Measurements from ENCODE around the gene RWDD4.

RWDD4 gene

DNA sequence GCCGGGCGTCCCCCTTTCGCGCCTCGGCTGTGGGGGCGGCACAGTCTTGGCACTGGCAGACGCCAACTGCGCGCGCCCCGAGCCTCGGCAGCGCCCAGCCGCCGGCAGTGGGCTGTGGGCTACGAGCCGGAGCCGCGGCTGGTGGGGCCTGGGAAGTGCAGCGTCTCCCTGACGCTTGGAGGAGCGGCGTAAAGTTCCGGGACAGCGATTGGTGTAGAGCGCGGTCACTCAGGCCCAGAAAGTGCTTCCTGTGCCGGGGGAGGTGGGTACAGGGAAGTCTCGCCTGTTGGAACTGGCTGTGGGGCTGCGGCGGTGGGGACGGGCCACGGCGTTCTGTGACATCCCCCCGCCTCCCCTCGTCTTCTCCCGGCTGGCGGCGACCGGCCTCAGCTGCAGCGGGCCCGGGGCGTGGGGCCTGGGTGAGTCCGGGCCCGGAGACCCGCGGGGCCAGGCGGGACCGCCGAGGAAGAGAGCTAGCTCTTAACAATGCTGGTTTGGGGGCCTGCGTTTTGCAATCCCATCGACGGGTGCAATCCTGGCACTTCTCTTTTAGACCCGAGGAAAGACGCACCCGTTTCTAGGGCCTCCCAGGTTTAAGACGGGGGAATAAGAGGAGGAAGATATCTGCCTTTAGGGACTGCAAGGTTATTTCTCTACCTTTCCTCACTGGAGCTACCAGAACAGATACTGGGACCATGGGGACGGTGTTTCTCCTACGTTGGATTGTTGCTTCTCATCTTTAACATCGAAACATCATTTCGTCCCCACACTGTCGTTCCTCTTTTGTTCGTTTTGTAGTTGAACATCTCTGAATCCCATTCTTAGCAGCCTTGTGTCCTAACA, at the start of gene RWDD4, which contains the start of gene TRAPPC11:
Gene RWDD4, minus strand, starts transcription at position 157 of the 843 bp plus-strand sequence. CDS start 233 bp downstream, outside the sequence.
Gene TRAPPC11, plus strand, starts transcription at position 265 of the 843 bp plus-strand sequence. CDS start 4,575 bp downstream, outside the sequence.
- peak; percentile 97 for DNase-seq

DNA sequence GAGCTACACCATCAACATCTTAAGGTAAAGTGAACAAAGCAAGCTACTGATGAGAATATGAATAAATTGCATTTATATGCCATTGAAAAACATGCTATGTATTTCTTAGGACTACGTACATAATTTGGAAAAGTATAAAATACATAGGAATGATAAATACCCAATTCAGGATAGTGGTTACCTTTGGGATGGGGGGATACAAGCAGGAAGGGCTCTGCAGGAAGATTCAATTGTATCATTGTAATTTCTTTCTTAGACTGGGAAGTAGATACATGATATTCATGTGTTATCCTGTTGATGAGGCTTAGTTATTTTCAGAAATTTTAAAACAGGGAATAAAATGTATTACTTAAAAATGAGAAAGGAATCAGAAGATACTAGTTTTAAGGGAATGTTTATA, 43.5 kb upstream of the RWDD4 start:
- DNase-seq: no peak

- DNase-seq: no peak
Measured at GRCh38 chr4:183700407-183700806, 41.4 kb upstream of the RWDD4 start.

- DNase-seq: no peak
Measured at GRCh38 chr4:183698909-183699308, 39.9 kb upstream of the RWDD4 start.

DNA sequence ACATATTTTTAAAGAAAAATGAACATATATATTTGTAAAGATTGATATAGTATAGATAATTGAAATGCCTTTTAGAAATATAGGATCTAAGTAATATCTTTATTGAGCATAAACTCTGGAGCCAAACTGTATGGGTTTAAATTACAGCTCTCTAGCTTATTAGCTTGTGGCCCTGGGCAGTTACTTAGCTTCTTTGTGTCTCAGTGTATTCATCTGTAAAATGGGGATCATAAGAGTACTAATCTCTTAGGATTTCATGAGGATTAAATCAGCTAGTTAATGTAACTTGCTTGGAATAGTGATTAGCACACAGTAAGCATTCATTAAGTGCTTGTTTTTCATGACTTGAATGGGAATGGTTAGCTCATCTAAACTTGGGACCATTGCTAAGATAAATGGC, 32.9 kb upstream of the RWDD4 start:
- DNase-seq: peak; percentile 7

DNA sequence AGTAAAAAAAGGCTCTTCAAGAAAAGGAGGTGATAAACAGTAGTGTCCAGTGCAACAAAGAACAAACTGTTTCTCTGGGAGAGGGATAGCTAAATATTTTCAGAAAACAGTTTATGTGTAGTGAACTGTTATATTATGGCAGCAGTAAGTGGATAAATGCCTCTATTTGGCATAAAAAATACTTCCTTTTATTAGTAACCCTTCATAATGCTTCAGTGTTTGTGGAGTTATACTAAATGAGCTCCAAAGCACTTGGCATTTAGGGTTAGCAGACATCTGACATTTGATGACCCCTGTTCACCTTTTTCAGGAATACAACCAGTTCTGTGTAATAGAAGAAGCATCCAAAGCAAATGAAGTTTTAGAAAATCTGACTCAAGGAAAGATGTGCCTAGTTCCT, 32.0 kb upstream of the RWDD4 start:
- DNase-seq: no peak

DNA sequence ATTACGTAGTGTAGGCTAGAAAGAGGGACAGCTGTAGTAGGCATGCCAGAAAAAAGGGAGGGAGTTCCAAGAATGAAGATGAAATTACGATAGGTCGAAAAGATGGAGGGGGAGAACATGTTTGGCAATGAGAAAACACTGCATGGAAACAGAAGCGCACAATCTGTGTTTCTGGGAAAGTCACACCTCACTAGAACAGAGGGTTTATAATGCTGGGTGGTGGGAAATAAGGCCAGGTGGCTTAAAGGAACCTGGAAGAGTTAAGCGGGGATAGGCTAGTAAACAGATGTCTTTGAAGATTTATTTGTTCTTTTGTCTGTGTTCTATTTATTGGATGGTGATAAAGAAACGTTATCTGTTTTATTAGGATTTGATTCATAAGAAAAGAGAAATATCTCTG, 29.2 kb upstream of the RWDD4 start:
- peak; percentile 0 for DNase-seq

- DNase-seq: no peak
Measured at GRCh38 chr4:183686461-183686860, 27.5 kb upstream of the RWDD4 start.

DNA sequence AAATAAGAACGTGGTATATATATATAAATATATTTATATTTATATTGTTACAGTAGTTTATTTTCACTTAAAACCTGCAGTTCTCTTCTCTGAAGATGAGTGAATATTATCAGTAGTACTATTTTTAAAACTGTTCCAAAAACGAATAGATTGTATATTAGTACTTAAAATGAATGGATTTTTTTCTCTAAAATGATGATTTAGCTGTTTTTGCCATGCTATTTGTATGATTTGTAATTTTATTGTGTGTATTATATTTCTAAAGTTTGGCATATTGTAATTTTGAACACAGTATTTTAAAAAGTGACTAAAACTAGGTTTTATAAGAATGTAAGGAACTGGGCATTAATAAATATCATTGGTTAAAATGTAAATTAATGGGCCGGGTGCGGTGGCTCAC, 22.1 kb upstream of the RWDD4 start:
- no peak for DNase-seq

GRCh38 chr4:183675625-183676024, 16.6 kb upstream of the RWDD4 start:
- no peak for DNase-seq

DNA sequence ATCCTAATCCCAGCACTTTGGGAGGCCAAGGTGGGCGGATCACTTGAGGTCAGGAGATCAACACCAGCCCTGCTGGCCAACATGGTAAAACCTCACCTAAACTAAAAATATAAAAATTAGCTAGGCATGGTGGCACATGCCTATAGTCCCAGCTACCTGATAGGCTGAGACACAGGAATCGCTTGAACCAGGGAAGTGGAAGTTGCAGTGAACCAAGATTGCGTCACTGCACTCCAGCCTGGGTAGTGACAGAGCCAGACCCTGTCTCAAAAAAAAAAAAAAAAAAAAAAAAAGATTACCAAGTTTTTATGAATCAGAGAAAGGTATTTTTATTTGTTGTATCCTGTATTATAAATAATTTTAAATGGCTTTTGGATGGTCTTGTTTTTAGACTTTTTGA, 15.2 kb upstream of the RWDD4 start:
- DNase-seq: no peak

DNA sequence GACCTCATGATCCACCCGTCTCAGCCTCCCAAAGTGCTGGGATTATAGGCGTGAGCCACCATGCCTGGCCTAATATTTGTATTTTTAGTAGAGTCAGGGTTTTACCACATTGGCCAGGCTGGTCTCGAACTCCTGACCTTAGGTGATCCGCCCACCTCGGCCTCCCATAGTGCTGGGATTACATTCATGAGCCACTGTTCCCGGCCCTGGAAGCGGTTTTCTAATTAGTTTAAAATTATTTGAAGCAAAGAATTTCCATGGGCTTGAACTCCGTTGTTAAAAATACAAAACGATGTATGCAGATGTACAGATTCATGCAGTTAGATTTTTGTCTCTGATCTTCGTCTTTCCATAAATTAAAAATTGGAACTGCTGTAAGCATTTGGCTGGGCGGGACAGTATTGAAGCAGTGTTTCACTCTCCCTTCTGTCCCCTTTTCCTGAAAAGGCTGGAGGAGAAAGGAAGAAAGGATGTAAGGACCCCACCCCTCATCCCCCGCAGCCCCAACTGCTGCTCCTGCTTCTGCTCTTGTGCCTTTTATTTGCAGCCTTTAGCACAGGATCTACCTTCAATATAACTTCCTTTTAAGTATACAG, 12.1 kb upstream of the RWDD4 start:
- DNase-seq: no peak

- DNase-seq: no peak
Measured at GRCh38 chr4:183670251-183670650, 11.3 kb upstream of the RWDD4 start.

DNA sequence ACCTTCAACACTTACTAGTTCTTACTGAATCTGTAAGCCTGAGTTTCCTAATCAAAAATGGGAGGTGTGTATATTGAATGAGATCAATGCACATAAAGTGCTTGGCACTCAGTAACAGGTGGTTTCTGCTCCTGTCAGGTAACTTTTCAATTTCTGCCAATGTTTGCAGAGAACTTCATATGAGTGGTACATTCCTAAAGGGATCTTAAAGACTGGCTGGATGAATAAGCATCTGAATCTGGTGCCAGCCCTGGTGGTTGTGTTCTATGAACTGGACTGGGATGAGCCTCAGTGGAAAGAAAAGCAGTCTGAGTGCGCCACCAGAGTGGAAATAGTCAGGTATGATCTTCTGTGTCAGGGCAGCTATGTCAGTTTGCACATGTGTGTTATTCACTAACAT, 7.1 kb upstream of the RWDD4 start:
- no peak for DNase-seq

DNA sequence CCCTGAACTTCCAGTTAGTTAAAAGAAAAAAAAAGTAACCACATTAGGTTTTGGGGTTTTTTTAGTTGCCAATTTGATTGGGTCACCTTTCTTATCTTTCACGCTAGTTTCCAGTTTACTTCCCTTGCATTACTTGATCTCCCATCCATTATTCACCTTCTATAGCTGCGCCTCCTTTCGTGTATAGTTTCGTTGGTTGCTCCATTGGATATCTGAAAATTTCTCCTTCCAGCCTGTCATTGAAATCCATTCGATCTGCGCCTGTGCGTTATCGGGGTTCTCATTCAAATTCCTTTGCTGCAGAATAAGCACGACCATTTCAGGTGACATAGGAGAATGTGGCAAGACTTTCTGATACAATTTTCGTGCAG, 872 bp upstream of the RWDD4 start:
- DNase-seq: peak; percentile 10

DNA sequence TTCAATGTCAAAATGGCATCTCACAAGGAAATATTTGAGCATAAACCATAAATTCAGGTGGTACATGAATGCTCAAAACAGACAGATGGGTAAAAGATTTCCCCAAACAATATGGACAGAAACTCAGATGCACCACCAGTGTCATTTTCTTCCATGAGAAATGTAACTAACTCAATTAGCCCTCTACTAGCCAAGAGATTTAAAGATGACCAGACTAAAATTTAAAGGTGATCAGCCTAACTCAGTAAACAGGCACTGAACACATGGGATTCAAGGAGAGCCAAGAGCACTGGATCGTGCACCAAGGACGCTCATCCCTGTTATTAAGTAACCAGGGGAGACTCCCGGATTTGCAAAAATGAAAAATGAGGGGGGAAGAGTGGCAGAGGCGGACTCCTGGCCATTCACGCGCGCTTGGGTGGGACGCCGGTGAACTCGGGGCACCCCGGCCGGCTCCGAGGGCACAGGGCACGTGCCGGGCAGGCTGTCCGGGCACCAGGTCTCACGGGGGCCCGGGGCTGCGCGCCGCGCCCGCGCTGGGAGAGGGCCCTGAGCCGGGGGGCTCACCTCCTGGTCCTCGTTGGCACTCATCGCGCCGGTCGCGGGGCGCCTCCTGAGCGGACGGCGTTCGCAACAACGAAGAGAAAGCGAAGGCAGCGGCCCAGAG, 490 bp downstream of the RWDD4 start:
- DNase-seq: peak; percentile 25

- no peak for DNase-seq
Measured at GRCh38 chr4:183657564-183657963, 1.4 kb downstream of the RWDD4 start.

DNA sequence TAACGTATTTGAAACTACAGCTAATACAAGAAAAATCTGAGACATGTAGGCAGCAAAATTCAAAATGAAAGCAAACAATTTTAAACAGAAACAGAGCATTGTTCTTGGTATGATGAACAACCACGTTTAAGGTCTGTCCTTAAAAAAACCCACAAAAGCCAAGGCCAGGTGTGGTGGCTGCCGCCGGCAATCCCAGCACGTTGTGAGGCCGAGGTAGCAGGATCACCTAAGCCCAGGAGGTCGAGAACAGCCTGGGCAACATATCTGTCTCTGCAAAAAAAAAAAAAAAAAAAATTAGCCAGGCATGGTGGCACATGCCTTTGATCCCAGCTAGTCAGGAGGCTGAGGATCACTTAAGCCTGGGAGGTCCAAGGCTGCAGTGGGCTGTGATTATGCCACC, 13.7 kb downstream of the RWDD4 start:
- no peak for DNase-seq

DNA sequence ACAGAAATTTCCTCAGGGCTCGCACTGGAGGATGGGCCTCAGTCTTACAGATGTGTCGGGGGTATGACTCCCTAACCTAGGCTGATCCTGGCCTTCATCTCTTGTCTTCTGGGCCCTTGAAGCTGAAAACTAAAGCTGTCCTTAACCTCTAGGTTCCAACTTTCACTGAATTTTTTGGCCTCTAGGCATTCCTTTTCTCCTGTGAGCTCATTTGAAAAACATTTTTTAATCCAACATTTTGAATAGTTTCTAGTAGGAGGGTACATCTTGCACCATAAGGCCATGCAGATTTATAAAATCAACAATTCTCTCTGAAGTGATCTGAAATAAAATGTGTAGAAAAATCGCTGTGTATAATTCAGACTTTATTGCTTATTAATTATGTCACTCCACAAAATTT, 19.7 kb downstream of the RWDD4 start:
- no peak for DNase-seq

GRCh38 chr4:183638436-183638835, 20.5 kb downstream of the RWDD4 start:
- DNase-seq: no peak

GRCh38 chr4:183637461-183637860, 21.5 kb downstream of the RWDD4 start:
- no peak for DNase-seq

DNA sequence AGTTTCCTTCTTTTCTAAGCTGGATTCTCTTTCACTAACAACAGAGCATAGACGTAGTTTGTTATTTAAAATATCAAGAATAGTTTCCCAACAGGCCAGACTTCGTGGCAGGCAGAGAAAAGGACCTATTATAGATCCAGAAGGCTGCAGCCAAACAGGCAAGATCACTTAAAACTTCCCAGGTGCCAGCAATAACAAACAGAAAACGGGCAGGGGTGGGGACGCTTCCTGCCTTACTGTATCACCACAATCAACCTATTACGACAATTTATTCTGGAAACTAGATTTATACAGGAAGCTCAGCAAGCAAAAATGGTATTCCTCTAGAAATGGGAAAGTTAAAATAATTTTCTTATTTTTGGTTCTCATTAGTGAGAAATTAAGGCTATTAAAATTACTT, 22.1 kb downstream of the RWDD4 start:
- no peak for DNase-seq

DNA sequence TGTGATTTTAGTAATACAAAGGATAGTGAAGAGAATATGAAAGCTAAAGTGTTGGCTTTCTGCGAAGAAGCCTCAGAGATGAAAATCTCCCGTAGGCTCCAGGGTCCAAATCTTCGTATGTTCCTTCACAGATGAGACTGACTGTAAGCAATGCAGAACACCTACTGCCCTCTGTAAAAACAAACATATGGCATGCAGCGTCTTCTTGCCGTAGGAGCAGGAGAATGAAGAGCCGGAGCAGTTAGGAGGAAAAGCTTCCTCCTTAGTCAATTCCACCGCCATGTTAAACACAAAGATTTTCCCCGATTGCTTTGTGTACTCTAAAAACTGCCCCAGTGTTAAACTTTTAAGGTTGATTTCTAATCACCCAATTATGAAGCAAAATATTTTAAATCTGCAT, 22.5 kb downstream of the RWDD4 start:
- DNase-seq: no peak

- DNase-seq: no peak
Measured at GRCh38 chr4:183635741-183636140, 23.2 kb downstream of the RWDD4 start.

Measured in NCI-H82 (cell line).